Measurements from ENCODE around the gene MYO5B. TPM values are rescaled to one million over a fixed set of nuclear protein-coding genes. Genes with fewer than 3 reads are reported as not detected.

MYO5B gene
- total RNA-seq, 1 experiment from 2014 or later: 32.1 TPM

DNA sequence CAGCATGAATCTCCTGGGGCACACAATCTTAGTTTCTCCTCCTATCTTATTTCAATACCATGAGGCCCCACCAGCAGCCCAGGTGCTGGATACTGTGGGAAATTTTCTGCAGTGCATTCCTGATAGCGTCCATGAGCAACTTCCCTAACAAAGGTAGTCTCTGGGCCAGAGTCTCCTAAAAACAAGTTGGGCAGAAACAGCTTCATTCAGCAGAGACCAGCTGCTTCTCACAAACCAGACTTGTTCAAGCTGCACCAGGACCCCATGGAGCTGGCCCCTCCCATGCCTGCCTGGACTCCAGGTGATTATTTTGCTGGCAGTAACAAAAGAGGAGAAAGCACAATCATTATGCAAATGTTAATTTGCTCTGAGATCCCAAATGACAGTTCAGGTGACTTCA, 31.4 kb downstream of the MYO5B start (continued):
- no peak for TF ChIP-seq MAX (IDR thresholded peaks at IDR 0.05)
- TF ChIP-seq EGR1 (IDR thresholded peaks at IDR 0.05; ENCODE audit: low read depth): no peak
- no peak for TF ChIP-seq POLR2A (IDR thresholded peaks at IDR 0.05; ENCODE audit: borderline replicate concordance, extremely low read depth, insufficient read depth, insufficient read length)
- no peak for TF ChIP-seq ZFX (IDR thresholded peaks at IDR 0.05)

GRCh38 chr18:50162486-50163304, 32.3 kb downstream of the MYO5B start:
- intact Hi-C loops (cut with micrococcal nuclease): no loop called here
- CTCF ChIA-PET: no interaction called here

More at GRCh38 chr18:50162486-50163304, 32.3 kb downstream of the MYO5B start:
- Histone ChIP-seq H3K4me3 (replicated peaks in 1 of 2; ENCODE audit: low read depth in 1 of 2, low read length in 2 of 2) (no peak overlapping the region), H3K9me2 (ENCODE audit: insufficient read depth) (no peaks in the 10 kb centered on the region), H3K27me3 (ENCODE audit: insufficient read depth, low read length) (no peaks in the 10 kb centered on the region), H4K20me1 (ENCODE audit: insufficient read depth) (no peaks in the 10 kb centered on the region), H3K9me3 (ENCODE audit: control insufficient read depth in 1 of 2, insufficient read depth in 1 of 2, low read depth in 1 of 2, low read length in 2 of 2) (no peaks in the 10 kb centered on the region), H3K79me2 (ENCODE audit: insufficient read depth, low read length) (no peaks in the 10 kb centered on the region), H2AFZ (ENCODE audit: low read depth, low read length, poor library complexity, severe bottlenecking) (no peak overlapping the region), H3K4me1 (ENCODE audit: control insufficient read depth in 1 of 2, insufficient read depth in 2 of 2, low read length in 2 of 2) (peaks cover 27 to 29% of the 10 kb centered on the region in 2 experiments), H3K9ac (ENCODE audit: low read length) (no peak overlapping the region), H3K4me2 (ENCODE audit: low read length) (no peak overlapping the region), H3K36me3 (ENCODE audit: control insufficient read depth in 1 of 2, insufficient read depth in 2 of 2, low read length in 2 of 2) (no peaks in the 10 kb centered on the region), H3K27ac (ENCODE audit: low read depth, low read length) (no peak overlapping the region)
- TF ChIP-seq CTCF (IDR thresholded peaks at IDR 0.05 in 2 of 3, conservative IDR thresholded peaks at IDR 0.05 in 1 of 3; ENCODE audit: borderline replicate concordance in 1 of 3, insufficient read depth in 1 of 3, low read depth in 2 of 3, low read length in 2 of 3) (no peak), ZFX (IDR thresholded peaks at IDR 0.05) (no peak), ATF3 (IDR thresholded peaks at IDR 0.05) (no peak)
- ATAC-seq (no peak), DNase-seq (ENCODE audit: low read depth, low spot score) (no peak)
- no TSS peak for BruUV-seq (replicated peaks)
- POLR2A ChIA-PET: no interaction called here
- RAD21 ChIA-PET (ENCODE audit: low non-redundant PET in 1 of 2, low total read pairs in 2 of 2, uncharacterized antibody in 2 of 2, unreplicated experiment in 2 of 2): no interaction called here
